Stimulated activated naive B cell treated with anti-CD40 and anti-IgM and Interleukin-4, amounts not matched to agents 10 μg/mL and 1 μg/mL and 100 μg/mL, for 72 hours (primary cell): Measurements from ENCODE around the gene AGBL1.

Source experiments
- ATAC-seq, 2 donors: fragments of 150-1000 bp; cut with Tn5 transposase; replicated peaks; 2 replicates each; pipeline ENCODE4 v1.10.0; 2021; ENCODE audit warnings: moderate library complexity in 1 of 2
- DNase-seq: peaks from one replicate; pipeline ENCODE4 v3.0.0; 2021
- H3K27ac Mint-ChIP-seq: one replicate; pipeline ENCODE4 v1.8.0; 2022; ENCODE audit warnings: mild to moderate bottlenecking, mixed read lengths
- H3K27me3 Mint-ChIP-seq, 2 donors: one replicate each; pipeline ENCODE4 v1.8.0; 2022; ENCODE audit warnings: mixed read lengths in 2 of 2
- H3K36me3 Mint-ChIP-seq, 2 donors: one replicate each; pipeline ENCODE4 v1.8.0; 2022; ENCODE audit warnings: mixed read lengths in 2 of 2, mild to moderate bottlenecking in 1 of 2
- H3K4me1 Mint-ChIP-seq, 2 donors: one replicate each; pipeline ENCODE4 v1.8.0; 2022; ENCODE audit warnings: mixed read lengths in 2 of 2, mild to moderate bottlenecking in 1 of 2
- H3K4me3 Mint-ChIP-seq, 2 donors: one replicate each; pipeline ENCODE4 v1.8.0; 2022; ENCODE audit warnings: mild to moderate bottlenecking in 2 of 2, mixed read lengths in 2 of 2, moderate library complexity in 1 of 2
- H3K9me3 Mint-ChIP-seq, 2 donors: one replicate each; pipeline ENCODE4 v1.8.0; 2022; ENCODE audit warnings: mixed read lengths in 2 of 2, mild to moderate bottlenecking in 1 of 2

The AGBL1 gene

GRCh38 chr15:86317384-86317740 is 237.7 kb downstream of the AGBL1 start:
- H3K4me3 Mint-ChIP-seq = no peak overlapping the region
- H3K4me1 Mint-ChIP-seq = no peaks in the 10 kb centered on the region
- H3K36me3 Mint-ChIP-seq = no peaks in the 10 kb centered on the region
- ATAC-seq (no peak), DNase-seq (no peak)
- no peaks in the 10 kb centered on the region for H3K27me3 Mint-ChIP-seq
- peaks cover 3 to 9% of the 10 kb centered on the region in 2 donors for H3K9me3 Mint-ChIP-seq
- H3K27ac Mint-ChIP-seq = no peak overlapping the region

GRCh38 chr15:86322629-86323028 is 243.0 kb downstream of the AGBL1 start:
- H3K9me3 Mint-ChIP-seq = peaks cover 3 to 6% of the 10 kb centered on the region in 2 donors
- no peak for ATAC-seq
- H3K27ac Mint-ChIP-seq = no peak overlapping the region
- H3K27me3 Mint-ChIP-seq = peaks cover 0 to 4% of the 10 kb centered on the region in 2 donors
- no peaks in the 10 kb centered on the region for H3K36me3 Mint-ChIP-seq
- H3K4me3 Mint-ChIP-seq = no peak overlapping the region
- DNase-seq = no peak
- H3K4me1 Mint-ChIP-seq = no peaks in the 10 kb centered on the region

GRCh38 chr15:86327230-86327865 is 247.7 kb downstream of the AGBL1 start:
- Mint-ChIP-seq H3K27ac (no peak overlapping the region), H3K4me1 (no peaks in the 10 kb centered on the region), H3K4me3 (no peak overlapping the region), H3K27me3 (peaks cover 0 to 4% of the 10 kb centered on the region in 2 donors), H3K9me3 (peaks cover 0 to 9% of the 10 kb centered on the region in 2 donors), H3K36me3 (peaks cover 0 to 2% of the 10 kb centered on the region in 2 donors)
- ATAC-seq (no peak), DNase-seq (no peak)

- H3K36me3 Mint-ChIP-seq = peaks cover 0 to 2% of the 10 kb centered on the region in 2 donors
- H3K4me3 Mint-ChIP-seq = no peak overlapping the region
- no peak overlapping the region for H3K27ac Mint-ChIP-seq
- ATAC-seq (no peak), DNase-seq (no peak)
- H3K4me1 Mint-ChIP-seq = no peaks in the 10 kb centered on the region
- H3K27me3 Mint-ChIP-seq = peaks cover 0 to 4% of the 10 kb centered on the region in 2 donors
- H3K9me3 Mint-ChIP-seq = peaks cover 0 to 9% of the 10 kb centered on the region in 2 donors
These were observed 249.0 kb downstream of the AGBL1 start for GRCh38 chr15:86328658-86329057.

GRCh38 chr15:86329311-86330013 is 249.8 kb downstream of the AGBL1 start:
- peaks cover 0 to 4% of the 10 kb centered on the region in 2 donors for H3K27me3 Mint-ChIP-seq
- H3K4me1 Mint-ChIP-seq = no peaks in the 10 kb centered on the region
- no peak for DNase-seq
- H3K9me3 Mint-ChIP-seq = peaks cover under 1 to 11% of the 10 kb centered on the region in 2 donors
- H3K27ac Mint-ChIP-seq = no peak overlapping the region
- no peak overlapping the region for H3K4me3 Mint-ChIP-seq
- ATAC-seq = no peak
- peaks cover 0 to 2% of the 10 kb centered on the region in 2 donors for H3K36me3 Mint-ChIP-seq

- Mint-ChIP-seq H3K4me3 (no peak overlapping the region), H3K9me3 (peaks cover 11 to 12% of the 10 kb centered on the region in 2 donors), H3K36me3 (peaks cover 0 to 2% of the 10 kb centered on the region in 2 donors), H3K4me1 (no peaks in the 10 kb centered on the region), H3K27me3 (no peaks in the 10 kb centered on the region), H3K27ac (no peak overlapping the region)
- DNase-seq = no peak
- no peak for ATAC-seq
These were observed 254.1 kb downstream of the AGBL1 start for GRCh38 chr15:86333819-86334218.

GRCh38 chr15:86336051-86336788 is 256.5 kb downstream of the AGBL1 start:
- H3K9me3 Mint-ChIP-seq = peaks cover 5 to 12% of the 10 kb centered on the region in 2 donors
- no peak overlapping the region for H3K4me3 Mint-ChIP-seq

GRCh38 chr15:86337071-86337470 is 257.4 kb downstream of the AGBL1 start:
- no peak overlapping the region for H3K4me3 Mint-ChIP-seq
- peaks cover 5 to 12% of the 10 kb centered on the region in 2 donors for H3K9me3 Mint-ChIP-seq
- no peaks in the 10 kb centered on the region for H3K36me3 Mint-ChIP-seq
- DNase-seq (no peak), ATAC-seq (no peak)
- H3K27ac Mint-ChIP-seq = no peak overlapping the region
- no peaks in the 10 kb centered on the region for H3K4me1 Mint-ChIP-seq
- H3K27me3 Mint-ChIP-seq = no peaks in the 10 kb centered on the region

More at GRCh38 chr15:86336051-86336788, 256.5 kb downstream of the AGBL1 start:
- H3K27me3 Mint-ChIP-seq = no peaks in the 10 kb centered on the region
- H3K4me1 Mint-ChIP-seq = no peaks in the 10 kb centered on the region
- no peak for ATAC-seq
- H3K36me3 Mint-ChIP-seq = no peaks in the 10 kb centered on the region
- H3K27ac Mint-ChIP-seq = no peak overlapping the region
- no peak for DNase-seq

- H3K27me3 Mint-ChIP-seq = no peaks in the 10 kb centered on the region
These were observed 267.6 kb downstream of the AGBL1 start for GRCh38 chr15:86347245-86347644.

GRCh38 chr15:86349565-86349964 is 269.9 kb downstream of the AGBL1 start:
- no peak for ATAC-seq
- no peak overlapping the region for H3K4me3 Mint-ChIP-seq
- H3K36me3 Mint-ChIP-seq = no peaks in the 10 kb centered on the region
- no peaks in the 10 kb centered on the region for H3K9me3 Mint-ChIP-seq
- no peak overlapping the region for H3K27ac Mint-ChIP-seq
- no peaks in the 10 kb centered on the region for H3K4me1 Mint-ChIP-seq
- no peak for DNase-seq
- no peaks in the 10 kb centered on the region for H3K27me3 Mint-ChIP-seq

More at GRCh38 chr15:86347245-86347644, 267.6 kb downstream of the AGBL1 start:
- no peaks in the 10 kb centered on the region for H3K36me3 Mint-ChIP-seq
- H3K9me3 Mint-ChIP-seq = no peaks in the 10 kb centered on the region
- no peak for ATAC-seq
- H3K4me3 Mint-ChIP-seq = no peak overlapping the region
- no peak overlapping the region for H3K27ac Mint-ChIP-seq
- DNase-seq = no peak
- H3K4me1 Mint-ChIP-seq = no peaks in the 10 kb centered on the region

GRCh38 chr15:86353213-86353612 is 273.5 kb downstream of the AGBL1 start:
- H3K4me1 Mint-ChIP-seq = no peaks in the 10 kb centered on the region
- ATAC-seq = no peak
- H3K4me3 Mint-ChIP-seq = no peak overlapping the region
- DNase-seq = no peak
- no peak overlapping the region for H3K27ac Mint-ChIP-seq
- H3K9me3 Mint-ChIP-seq = peaks cover 0 to 3% of the 10 kb centered on the region in 2 donors
- no peaks in the 10 kb centered on the region for H3K36me3 Mint-ChIP-seq
- H3K27me3 Mint-ChIP-seq = no peaks in the 10 kb centered on the region

GRCh38 chr15:86355361-86355760 is 275.7 kb downstream of the AGBL1 start:
- H3K36me3 Mint-ChIP-seq = no peaks in the 10 kb centered on the region

GRCh38 chr15:86355801-86356200 is 276.1 kb downstream of the AGBL1 start:
- Mint-ChIP-seq H3K27ac (no peak overlapping the region), H3K36me3 (no peaks in the 10 kb centered on the region), H3K4me1 (no peaks in the 10 kb centered on the region), H3K27me3 (no peaks in the 10 kb centered on the region), H3K4me3 (no peak overlapping the region), H3K9me3 (peaks cover 0 to 3% of the 10 kb centered on the region in 2 donors)
- ATAC-seq (no peak), DNase-seq (no peak)

More at GRCh38 chr15:86355361-86355760, 275.7 kb downstream of the AGBL1 start:
- no peaks in the 10 kb centered on the region for H3K27me3 Mint-ChIP-seq
- H3K9me3 Mint-ChIP-seq = peaks cover 0 to 3% of the 10 kb centered on the region in 2 donors
- DNase-seq (no peak), ATAC-seq (no peak)
- no peaks in the 10 kb centered on the region for H3K4me1 Mint-ChIP-seq
- H3K4me3 Mint-ChIP-seq = no peak overlapping the region
- H3K27ac Mint-ChIP-seq = no peak overlapping the region

- Mint-ChIP-seq H3K36me3 (no peaks in the 10 kb centered on the region), H3K27me3 (no peaks in the 10 kb centered on the region), H3K27ac (no peak overlapping the region), H3K4me3 (no peak overlapping the region), H3K4me1 (no peaks in the 10 kb centered on the region), H3K9me3 (peaks cover 2 to 4% of the 10 kb centered on the region in 2 donors)
- DNase-seq (no peak), ATAC-seq (no peak)
These were observed 282.9 kb downstream of the AGBL1 start for GRCh38 chr15:86362555-86362954.
